Non-pigmented ciliary epithelial cell (primary cell): ENCODE measurements around the gene PWP2.
"Not testable (repeated sequence)": the region's sequence is repeated elsewhere in the genome, so short reads cannot be mapped to it uniquely, and the experiment has no call there.

Source experiments
- DNase-seq: peaks from one replicate; pipeline ENCODE4 v3.0.0-alpha.2; 2010; ENCODE audit warnings: low read depth

PWP2 gene

DNA sequence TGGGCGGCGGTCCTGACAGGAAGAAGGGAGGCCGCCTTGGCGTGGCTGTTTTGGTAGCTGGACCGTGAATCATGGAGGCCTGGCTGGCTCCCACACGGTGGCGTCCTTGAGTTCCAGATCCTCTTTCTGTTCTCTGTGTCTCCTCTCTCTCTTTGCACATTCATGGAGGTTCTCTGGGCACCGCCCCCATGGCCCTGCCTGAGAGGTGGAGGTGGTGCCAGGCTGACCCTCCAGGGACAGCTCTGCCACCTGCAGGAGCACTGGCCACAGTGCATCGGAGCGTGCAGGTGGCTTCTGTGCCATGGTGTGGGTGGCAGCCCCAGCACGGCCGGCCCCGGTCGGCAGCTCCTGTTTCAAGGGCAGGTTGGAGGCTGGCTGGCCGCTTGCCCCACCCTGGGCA lies 30.8 kb downstream of the PWP2 start:
- DNase-seq, result not testable (repeated sequence)

DNA sequence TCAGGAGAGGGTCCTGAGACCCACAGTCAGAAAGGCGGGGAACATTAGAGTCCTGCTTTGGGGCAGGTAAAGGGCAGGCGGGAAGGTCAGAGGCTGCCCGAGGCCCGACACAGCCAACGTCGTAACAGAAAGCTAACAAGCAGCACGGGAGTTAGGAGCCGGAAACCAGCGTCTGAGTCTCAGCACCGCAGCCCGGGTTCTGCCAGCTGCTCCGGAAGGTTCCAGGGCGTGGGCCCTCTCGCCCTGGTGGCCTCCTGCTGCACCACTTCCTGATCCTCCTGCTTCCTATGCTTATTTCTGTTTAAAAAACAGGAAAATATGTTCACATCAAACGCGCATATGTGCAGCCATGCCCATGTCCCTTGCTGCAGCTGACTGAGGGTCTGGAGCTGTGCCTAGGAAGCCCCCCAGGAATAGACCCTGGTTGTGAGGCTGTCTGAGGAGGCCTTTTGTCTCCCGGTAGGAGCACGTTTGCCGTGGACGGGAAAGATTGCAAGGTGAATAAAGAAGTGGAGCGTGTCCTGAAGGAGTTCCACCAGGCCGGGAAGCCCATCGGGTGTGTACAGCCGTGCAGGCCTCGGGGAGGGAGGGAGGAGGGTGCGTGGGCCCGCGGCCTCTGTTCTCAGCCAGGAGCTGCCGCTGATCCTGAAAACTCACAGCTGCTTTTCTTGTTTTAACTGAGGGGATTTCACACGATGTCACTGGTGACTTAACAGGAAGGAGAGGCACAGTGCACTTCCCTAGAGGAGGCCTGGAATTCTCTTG lies 32.8 kb downstream of the PWP2 start:
- not testable (repeated sequence) for DNase-seq

DNA sequence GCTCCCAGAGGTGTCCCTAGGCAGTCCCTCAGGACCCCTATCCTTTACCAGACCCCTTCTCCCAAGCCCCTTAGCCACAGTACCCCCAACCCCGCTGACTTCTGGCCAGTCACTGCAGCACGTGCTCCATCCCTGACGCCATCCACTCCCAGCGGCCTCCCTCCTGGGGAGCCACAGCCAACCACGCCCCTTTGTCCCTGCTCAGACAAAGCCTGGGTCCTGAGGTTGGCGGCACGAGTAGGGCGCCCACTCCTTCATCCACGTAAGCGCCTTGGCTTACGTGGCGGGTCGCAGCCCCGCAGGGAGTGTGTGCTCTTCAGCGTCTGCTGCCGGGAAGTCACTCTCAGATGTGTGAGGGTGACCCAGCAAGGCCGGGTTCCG lies 33.3 kb downstream of the PWP2 start:
- DNase-seq, result not testable (repeated sequence)

DNA sequence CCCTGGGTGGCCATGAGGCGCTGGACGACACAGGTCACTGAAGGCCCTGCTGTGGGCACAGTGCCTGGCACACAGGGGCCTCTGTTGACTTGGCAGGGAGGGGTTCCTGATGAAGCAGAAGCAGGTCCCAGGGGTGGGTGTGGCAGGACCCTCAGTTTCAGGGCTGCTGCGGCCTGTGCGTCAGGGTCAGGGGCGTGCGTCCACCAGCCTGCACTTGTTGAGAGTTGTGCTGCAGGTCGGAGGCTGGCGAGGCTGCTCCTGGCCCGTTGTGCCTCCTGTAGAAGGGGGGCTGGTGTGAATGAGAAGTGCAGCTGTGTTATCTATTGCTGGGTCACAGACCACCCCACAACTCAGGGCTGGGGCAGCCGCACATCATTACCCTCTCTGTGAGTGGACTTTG lies 35.3 kb downstream of the PWP2 start:
- not testable (repeated sequence) for DNase-seq

DNA sequence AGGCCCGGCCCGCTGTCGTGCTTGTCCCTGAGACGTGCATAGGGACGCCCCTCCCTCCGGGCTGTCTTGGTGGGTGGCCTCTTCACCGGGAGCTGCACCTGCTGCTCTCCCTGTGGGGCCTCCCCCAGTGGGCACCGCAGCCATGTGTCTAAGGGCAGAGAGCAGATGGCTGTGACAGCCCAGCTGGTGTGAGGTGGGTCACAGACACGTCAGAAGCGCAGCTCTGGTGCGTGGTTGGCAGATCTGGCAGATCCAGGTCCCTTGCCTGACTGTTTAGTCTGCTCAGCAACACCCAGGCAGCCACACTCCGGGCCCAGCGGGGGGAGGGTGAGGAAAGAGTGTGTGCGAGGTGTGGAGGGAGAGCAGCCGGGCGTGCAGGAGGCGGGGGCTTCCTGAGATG lies 36.2 kb downstream of the PWP2 start:
- not testable (repeated sequence) for DNase-seq

DNA sequence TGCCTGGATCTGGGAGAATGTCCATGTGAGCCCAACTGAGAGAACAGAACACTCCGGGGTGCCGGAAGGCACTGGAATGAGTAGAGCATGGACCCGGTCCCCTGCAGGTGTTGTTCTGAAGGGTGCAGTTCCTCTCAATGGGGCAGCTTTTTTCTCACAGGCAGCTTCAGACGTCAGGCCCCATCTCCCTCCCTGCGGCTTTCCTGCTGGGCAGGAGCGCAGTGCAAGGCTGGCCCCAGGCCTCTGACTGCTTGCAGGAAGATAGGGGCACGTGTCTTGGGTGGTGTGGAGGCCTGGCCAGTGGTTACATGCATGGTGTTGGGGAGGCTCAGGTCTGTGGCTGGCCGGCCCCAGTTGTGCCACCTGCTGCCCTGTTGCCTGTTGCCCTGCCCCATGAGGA lies 36.8 kb downstream of the PWP2 start:
- DNase-seq, result not testable (repeated sequence)

DNA sequence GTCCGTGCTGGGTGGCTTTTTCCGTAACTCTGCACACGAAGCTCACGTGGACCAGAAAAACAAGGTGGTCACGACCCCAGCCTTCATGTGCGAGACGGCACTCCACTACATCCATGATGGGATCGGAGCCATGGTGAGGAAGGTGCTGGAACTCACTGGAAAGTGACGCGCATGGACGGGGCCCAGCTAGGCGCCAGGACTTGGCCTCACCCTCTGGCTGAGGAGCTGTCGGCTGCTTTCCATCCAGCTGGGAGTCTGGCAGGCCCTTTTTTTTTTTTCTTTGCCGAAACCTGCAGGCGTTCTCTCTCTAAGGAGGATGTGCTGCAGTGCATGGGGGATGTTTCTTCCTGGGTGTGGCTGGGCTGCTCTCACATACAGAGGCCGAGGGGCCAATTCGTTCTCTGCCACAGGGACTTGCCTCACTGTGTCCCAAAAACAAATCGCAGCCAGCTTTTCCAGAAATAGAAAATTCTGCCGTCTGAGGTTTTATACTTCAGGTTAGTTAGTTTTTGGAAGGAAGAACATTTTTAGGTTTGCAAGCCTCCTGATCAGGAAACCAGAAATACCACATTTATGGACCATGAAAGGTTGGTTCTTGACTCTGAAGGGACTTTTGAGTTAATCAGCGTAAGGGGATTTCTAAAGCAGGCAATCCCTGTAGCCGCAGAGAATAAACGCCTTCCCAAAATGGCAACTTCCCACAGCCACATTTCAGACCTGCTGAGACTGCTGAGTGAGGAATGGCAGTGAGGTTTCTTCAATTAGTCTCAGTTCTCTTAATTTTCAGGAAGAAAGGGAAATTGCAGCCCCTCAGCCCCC lies 37.8 kb downstream of the PWP2 start:
- not testable (repeated sequence) for DNase-seq

DNA sequence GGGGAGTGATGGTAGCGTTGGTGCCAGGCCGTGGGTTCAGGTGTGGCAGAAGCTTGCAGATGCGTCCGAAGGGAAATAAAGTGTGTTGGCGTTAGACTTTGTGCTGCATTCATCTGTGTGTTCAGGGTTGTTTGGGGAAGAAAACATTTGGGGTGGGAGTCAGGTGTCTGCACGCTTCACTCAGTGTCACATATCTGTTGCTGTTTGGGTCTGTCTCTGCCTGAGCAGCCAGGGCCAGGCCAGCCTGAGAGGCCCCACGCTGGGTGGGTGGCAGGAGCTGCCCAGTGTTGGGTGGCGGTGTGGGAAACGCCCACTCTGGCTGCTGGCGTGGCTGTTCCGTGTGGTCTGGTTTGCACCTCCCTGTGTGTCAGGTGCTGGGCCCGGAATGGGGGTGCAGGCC lies 38.4 kb downstream of the PWP2 start:
- DNase-seq, result not testable (repeated sequence)

DNA sequence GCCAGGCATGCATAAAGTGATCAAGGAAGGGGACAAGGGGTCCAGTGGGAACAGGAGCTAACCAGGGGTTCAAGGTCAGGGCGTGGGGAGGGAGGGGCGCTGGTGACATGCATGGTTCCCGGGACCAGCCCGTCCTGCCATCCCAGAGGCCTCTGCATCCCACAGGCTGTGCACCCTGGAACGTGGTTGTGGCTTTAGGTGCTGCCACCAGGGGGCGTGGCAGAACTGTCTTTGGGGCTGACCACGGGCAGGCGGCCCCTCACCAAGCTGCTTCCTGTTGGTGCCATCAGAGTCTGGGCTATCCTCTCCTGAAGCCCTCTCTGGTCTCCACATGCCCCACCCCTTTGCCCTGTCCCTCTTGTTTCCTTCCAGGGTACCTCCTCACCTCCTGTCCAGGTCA lies 39.9 kb downstream of the PWP2 start:
- not testable (repeated sequence) for DNase-seq

DNA sequence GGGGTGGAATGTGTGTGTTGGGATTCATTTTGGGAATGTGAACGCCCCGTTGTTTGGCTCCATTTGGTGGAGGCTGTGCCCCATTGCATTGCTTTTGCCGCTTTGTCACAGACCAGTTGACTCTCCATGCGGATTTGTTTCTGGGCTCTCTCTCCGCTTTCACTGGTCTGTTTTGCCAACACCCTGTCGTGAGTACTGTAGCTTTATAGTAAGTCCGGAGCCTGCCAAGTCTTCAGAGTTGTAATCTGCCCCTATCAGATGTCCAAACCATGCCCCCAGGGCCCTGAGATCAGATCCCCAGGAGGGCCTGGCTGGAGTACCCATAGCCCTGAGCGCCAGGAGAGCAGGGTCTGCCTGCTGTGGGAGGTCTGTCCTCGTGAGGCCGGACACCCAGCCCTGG lies 43.1 kb downstream of the PWP2 start:
- not testable (repeated sequence) for DNase-seq

DNA sequence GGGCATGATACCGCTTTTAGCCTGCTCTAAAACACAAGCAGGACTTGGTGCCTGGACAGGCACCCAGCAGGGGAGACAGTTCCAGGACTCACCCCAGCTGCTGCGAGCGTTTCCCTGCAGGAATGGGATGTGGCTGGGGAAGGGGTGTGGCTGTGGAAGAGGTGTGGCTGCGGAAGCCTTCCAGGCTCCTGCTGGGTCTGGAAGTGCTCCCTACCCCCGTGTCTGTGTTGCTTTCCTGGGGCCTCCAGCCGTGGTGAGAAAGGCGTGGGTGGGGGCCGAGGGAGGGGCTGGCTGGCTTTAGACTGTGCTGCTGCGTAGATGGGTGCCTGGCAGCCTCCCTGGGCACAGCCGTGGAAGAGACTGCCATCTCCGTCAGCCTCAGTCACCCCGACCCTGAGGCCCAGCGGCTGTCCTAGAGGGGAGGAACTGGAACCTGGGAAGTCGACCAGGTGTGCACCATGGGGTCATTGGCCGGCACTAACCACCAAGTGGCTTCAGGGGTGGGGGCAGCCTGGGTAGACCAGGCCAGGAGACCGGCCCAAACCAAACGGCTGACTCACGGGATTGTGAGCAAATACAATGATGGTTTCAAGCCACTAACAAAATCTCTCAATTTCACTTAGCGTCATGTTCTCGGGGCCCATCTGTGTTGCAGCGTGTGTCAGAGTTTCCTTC lies 46.2 kb downstream of the PWP2 start:
- DNase-seq, result not testable (repeated sequence)

DNA sequence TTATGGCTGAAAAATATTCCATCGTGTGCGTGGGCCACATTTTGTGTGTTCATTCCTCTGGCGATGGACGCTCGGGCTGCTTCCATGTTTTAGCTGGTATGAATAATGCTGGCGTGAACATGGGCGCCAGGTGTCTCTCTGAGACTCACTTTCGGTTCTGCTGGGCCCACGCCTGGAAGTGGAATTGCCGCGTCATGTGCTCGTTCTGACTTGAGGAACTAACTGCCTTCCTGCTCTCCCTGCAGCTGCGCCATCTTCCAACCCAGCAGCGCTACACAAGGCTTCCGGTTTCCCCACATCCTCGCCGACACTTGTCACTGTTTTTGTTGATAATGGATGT lies 46.7 kb downstream of the PWP2 start:
- DNase-seq, result not testable (repeated sequence)

DNA sequence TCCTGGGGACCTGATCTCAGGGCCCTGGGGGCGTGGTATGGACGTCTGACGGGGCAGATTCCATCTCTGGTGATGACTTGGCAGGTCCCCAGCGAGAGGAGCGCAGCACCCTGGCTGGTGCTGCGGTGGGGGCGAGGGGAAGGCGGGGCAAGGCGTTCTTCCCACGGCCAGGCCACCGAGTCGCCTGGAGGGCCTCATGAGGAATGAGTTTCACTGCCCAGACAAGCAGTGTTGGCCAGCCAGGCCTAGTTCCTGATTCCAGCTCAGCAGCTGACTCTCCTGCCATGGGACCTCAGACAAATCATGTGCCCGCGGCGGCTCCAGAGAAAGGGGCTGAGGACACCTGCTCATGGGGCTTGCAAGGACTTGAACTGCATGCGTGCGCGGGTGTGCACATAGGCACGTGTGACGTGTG lies 47.6 kb downstream of the PWP2 start:
- DNase-seq, result not testable (repeated sequence)

DNA sequence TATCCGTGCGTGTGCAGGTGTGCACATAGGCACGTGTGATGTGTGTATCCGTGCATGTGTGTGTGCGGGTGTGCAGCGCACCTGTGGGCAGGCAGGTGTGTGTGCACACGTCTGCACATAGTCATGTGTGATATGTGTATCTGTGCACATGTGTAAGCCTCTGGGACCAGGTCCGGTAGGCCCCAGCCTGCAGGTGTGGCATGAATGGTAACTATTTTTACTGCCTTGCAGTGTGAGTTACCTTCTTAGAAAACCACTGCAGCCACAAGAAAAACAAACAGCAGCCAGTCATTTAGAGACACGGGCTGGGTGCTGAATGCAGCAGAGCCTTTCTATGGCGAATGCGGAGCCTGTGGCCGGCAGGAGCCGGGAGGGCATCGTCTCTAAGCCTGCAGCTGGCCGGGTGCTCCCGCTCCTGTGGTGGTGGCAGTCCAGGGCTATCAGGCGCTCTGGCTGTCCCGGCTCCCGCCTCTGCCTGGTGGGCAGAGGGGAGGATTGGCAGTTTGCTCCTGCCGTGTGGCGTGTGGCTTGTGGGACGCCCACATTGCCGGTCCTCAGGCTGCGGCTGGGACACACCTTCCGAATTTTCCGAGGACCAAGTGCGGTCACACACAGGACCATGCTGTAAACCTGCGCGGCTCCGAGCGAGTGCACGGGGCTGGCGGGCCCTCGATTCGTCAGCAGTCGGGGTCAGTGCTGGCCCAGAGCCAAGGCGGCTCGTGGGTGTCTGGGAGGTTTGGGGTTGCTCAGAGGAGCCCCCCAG lies 48.2 kb downstream of the PWP2 start:
- not testable (repeated sequence) for DNase-seq

DNA sequence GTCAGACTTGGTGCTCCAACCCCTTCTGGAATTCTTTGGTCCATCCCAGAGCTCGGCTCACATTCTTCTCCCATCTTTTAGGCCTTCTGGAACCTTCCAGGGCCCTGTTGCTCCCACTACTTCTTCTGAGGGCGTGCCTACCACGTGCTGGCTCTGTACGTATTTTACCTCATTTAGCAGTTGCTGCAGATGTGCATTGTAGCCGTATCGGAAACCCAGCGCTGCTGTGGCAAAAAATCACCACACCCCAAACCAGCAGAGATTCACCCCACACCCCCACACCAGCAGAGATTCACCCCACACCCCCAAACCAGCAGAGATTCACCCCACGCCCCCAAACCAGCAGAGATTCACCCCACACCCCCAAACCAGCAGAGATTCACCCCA lies 48.8 kb downstream of the PWP2 start:
- not testable (repeated sequence) for DNase-seq

DNA sequence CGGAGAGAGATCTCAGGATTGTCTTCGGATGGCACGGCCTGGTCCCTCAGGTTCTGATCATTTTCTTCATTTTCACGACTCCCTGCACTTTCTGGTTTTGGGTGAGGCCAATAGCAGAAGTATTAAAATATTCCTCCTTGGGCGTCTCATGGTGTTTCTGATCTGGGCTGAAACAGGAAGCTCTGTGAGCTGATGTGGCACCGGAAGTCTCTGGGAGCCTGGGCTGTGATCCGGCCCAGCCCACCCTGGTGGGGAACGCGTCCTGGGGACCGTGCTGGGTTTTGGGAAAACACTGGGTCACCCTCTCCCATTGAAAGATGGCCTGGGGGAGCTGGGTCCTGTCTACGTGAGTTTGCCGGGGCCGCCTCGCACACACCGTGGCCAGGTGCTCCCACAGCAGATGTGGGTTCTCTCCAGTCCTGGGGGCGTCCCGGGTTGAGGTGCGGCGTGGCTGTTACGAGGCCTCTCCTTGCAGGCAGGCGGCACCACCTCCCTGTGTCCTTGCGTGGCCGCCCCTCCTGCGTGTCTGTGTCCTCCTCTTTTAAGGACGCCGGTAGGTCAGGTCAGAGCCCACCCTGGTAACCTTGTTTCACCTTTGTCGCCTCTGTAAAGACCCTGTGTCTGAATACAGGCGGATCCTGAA lies 50.4 kb downstream of the PWP2 start:
- DNase-seq, result not testable (repeated sequence)

DNA sequence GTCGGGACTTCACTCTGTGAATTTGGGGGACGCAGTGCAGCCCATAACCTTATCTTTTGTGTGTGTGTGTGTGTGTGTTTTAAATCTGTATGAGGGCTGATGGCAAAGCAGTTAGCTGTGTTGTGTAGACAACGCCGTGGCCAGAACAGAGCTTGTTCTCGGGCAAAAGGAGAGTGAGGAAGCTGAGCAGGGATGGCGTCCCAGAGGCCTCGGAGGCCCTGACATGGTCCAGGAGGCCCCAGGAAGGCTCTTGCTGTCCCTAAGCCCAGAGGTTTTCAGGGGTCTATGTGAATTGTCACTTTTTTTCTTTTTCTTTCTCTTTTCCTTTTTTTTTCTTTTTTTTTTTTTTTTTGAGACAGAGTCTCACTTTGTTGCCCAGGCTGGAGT lies 50.9 kb downstream of the PWP2 start:
- DNase-seq, result not testable (repeated sequence)

DNA sequence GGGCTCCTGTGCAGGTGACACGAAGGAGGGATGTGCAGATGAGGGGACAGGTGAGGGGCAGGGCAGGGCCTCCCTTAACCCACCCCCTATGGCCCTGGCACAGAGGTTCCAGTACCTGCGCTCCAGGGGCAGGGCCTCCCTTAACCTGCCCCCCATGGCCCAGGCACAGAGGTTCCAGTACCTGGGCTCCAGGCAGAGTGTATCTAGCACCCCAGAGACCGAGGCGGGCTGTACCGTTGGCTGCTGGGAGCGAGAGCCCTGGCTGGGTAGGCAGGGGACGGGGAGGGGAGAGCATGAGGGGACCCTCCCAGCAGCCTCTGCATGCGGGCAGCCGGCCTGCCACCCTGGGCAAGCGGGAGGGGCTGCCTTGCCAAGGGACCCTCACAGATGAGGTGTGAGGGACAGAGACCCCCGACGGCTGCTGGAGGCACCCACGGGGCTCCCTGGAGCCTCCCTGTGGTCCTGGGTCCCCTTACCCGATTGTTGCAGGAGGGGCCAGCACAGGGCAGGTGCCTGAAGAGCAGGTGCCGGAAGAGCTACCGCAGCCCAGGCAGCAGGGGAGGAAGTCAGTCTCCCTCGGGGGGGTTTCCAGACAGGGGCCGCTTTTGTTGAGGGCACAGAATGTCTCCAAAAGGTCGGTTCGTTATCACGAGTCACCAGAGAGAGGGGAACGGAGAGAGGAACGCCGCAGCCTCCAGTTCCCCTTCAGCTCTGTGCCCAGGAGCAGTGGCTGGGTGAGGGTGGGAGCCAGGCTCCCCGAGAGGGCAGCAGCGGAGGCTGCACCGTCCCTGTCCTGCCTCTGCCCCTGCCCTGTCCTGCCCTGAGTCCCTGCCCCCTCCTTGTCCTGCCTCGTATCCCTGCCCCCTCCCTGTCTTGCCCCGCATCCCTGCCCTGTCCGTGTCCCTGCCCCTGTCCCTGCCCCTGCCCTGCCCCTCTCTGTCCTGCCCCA lies 52.4 kb downstream of the PWP2 start:
- not testable (repeated sequence) for DNase-seq

DNA sequence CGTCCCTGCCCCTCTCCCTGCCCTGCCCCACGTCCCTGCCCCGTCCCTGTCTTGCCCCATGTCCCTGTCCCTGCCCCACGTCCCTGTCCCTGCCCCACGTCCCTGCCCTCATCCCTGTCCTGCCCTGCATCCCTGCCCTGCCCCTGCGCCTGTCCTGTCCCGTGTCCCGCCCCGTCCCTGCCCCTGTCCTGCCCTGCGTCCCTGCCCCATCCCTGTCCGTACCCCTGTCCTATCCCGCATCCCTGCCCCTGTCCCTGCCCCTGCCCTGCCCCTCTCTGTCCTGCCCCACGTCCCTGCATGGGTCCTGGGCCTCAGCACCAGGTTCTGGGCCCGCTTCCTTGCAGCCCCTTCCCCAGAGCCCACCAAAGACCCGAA lies 53.1 kb downstream of the PWP2 start:
- not testable (repeated sequence) for DNase-seq

DNA sequence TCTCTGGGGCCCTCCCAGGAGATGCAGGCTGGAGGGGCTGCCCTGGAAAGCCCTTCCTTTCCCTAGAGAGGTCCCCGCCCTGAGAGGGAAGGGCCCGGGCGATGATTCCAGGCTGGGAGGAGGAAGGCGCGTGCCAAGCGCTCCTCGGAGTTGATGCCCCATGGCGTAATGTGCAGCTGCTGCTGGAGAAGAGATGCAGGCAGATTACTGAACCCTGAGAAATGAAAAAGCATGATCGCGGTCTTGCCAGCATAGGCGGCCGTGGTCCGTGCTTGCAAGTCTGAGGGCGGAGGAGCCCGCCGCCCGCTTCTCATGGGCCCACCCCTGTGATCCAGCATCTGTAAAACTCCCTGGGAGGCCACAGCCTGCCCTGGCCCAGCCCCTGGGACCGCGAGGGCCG lies 53.6 kb downstream of the PWP2 start:
- not testable (repeated sequence) for DNase-seq
